M059J (cell line): ENCODE measurements around the gene EFCAB5. TPM values are rescaled to one million over a fixed set of nuclear protein-coding genes. Genes with fewer than 3 reads are reported as not detected.
"Not testable (repeated sequence)": the region's sequence is repeated elsewhere in the genome, so short reads cannot be mapped to it uniquely, and the experiment has no call there.

ENCODE experiments used
- DNase-seq: peaks from one replicate; pipeline ENCODE4 v3.0.0-alpha.2; 2012; ENCODE audit warnings: low read depth
- total RNA-seq: library from RNA; depleted of rRNA; stranded (reverse); fragments of >200 nt; shearing (Covaris generic); gene quantifications from 2 replicates; pipeline ENCODE4 v1.2.3, GENCODE V29; 2014

The EFCAB5 gene
- total RNA-seq, 1 experiment from 2014 or later = 1.7 TPM

- peak; percentile 62 for DNase-seq
Observed at GRCh38 chr17:30005709-30006320, 64.4 kb downstream of the EFCAB5 start.

- not testable (repeated sequence) for DNase-seq
Observed at GRCh38 chr17:30011934-30012333, 70.5 kb downstream of the EFCAB5 start.

DNA sequence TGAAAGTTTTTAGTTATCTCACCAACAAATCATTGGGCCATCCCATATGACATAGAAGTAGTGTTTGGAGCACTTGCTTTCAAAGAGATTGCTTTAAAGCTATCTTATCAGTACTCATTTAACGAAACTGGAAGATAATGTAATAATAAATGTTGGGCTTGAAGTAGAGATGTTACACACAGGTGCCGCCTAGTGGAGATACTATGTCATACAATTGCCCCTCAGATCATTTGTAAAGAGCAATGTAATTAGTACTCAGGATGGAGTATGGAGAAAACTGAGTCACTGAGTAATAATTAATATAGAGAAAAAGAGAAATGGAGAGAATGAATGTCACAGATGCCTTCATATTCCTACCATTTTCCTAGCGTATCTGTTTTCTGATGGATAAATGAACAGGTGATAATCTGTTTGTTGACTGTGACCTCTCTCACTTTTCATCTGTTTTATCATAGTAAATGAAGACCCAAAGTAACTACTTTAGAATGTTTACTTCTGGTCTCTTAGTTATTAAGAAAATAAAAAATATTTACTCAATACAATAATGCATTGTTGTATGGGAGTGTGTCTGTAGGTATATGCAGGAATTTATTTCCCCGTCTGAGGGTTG, 80.4 kb downstream of the EFCAB5 start:
- DNase-seq = peak; percentile 47

DNA sequence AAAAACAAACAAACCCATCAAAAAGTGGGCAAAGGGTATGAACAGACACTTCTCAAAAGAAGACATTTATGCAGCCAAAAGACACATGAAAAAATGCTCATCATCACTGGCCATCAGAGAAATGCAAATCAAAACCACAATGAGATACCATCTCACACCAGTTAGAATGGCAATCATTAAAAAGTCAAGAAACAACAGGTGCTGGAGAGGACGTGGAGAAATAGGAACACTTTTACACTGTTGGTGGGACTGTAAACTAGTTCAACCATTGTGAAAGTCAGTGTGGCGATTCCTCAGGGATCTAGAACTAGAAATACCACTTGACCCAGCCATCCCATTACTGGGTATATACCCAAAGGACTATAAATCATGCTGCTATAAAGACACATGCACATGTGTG, 83.9 kb downstream of the EFCAB5 start:
- DNase-seq = not testable (repeated sequence)

GRCh38 chr17:30027676-30028075, 86.2 kb downstream of the EFCAB5 start:
- DNase-seq = no peak

DNA sequence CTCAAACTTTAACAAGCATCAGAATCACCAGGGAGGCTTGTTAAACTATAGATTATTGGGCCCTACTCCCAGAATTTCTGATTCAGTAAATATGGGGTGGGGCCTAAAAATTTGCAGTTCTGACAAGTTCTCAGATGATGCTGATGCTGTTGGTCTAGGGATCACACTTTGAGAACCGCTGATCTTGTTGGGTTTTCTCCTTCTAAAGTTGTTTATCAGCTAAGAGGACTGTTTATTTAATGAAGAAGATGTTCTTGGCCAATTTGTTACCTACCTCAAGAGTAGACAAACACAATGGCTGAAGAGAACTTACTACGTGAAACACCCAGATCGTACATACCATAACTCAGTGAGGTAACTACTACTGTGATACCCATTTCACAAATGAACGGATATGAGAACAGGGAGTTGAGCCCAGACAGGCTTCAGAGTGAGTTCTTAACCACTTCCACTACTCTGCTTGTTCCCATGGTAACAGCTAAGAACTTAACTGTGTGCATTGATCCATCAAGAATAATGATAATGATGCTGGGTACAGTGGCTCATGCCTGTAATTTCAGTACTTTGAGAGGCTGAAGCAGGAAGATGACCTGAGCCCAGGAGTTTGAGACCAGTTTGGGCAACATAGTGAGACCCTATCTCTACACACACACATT, 89.9 kb downstream of the EFCAB5 start:
- no peak for DNase-seq

- no peak for DNase-seq
Observed at GRCh38 chr17:30035369-30035768, 93.9 kb downstream of the EFCAB5 start.

DNA sequence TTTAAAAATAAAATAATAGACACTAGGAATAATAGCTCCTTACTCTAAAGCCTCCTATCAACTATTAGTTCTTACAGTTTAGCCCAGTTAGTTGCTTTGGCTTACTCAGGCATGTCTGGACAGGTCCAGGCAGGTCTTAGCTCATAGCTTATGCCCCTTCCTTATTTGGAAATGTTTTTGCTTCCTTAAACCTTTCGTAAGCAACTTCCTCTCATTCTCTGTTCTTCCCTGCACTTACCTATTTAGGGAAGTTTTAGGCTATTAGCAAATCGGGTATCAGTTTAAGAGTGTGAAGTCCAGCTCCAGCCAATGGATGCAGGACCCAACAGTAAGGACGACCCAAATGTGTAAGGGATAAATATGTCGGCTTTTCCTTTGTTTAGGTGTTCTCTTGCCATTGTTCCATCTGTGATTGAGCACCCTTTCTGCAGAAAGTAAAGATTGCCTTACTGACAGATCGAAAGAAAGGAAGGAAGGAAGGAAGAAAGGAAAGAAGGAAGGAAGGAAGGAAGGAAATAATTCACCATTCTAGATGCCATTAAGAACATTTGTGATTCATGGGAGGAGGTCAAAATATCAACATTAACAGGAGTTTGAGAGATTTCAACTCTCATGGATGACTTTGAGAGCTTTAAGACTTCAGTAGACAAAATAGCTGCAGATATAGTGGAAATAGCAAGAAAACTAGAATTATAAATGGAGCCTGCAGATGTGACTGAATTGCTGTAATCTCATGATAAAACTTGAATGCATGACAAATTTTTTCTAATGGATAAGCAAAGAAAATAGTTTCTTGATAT, 99.5 kb downstream of the EFCAB5 start:
- peak; percentile 3 for DNase-seq

DNA sequence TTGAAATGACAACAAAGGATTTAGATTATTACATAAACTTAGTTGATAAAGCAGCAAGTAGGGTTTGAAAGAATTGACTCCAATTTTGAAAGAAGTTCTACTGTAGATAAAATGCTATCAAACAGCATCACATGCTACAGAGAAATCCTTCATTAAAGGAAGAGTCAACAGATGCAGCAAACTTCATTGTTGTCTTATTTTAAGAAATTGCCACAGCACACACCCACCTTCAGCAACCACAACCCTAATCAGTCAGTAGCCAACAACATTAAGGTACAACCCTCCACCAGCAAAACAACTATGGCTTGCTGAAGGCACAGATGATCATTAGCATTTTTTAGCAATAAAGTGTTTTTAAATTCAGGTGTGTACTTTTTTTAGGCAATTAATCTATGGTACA, 100.1 kb downstream of the EFCAB5 start:
- DNase-seq = no peak

GRCh38 chr17:30062372-30062771, 120.9 kb downstream of the EFCAB5 start:
- DNase-seq = no peak

DNA sequence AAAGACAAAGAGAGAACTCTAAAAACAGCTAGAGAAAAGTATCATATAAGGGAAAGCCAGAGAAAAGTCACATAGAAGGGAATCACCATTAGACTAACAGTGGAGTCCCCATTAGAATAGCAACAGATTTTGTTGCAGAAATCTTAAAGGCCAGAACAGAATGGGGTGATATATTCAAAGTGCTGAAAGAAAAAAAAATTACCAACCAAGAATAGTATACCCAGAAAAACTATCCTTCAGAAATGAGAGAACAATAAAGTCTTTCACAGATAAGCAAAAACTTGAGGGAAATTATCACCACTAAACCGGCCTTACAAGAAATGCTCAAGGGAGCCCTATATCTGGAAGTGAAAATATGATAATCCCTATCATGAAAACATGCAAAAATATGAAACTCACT, 123.3 kb downstream of the EFCAB5 start:
- DNase-seq = no peak

- no peak for DNase-seq
Observed at GRCh38 chr17:30068465-30068864, 127.0 kb downstream of the EFCAB5 start.

- no peak for DNase-seq
Observed at GRCh38 chr17:30074254-30074653, 132.8 kb downstream of the EFCAB5 start.

- no peak for DNase-seq
Observed at GRCh38 chr17:30074730-30075129, 133.3 kb downstream of the EFCAB5 start.

DNA sequence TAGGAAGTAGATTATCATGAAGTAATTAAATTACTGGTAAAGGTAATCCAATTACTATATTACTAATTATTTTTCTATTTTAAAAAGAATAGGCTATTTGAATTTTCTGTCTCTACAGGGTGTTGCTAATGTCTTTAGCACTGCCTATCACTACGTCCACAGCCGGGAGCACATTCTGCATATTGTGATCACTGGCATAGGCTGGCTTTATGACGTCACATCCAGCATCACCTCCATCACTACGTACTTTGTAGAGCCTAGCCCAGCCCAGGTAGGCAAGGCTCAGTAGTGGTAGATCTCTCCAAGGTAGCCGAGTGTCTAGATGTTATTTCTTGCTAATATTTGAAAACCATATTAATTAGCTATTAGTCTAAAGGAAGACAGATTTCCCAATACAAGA, 141.3 kb downstream of the EFCAB5 start:
- DNase-seq = no peak

- no peak for DNase-seq
Observed at GRCh38 chr17:30084788-30085187, 143.4 kb downstream of the EFCAB5 start.

- no peak for DNase-seq
Observed at GRCh38 chr17:30086896-30087295, 145.5 kb downstream of the EFCAB5 start.

GRCh38 chr17:30087431-30087830, 146.0 kb downstream of the EFCAB5 start:
- not testable (repeated sequence) for DNase-seq

- DNase-seq = no peak
Observed at GRCh38 chr17:30091121-30091670, 149.8 kb downstream of the EFCAB5 start.

DNA sequence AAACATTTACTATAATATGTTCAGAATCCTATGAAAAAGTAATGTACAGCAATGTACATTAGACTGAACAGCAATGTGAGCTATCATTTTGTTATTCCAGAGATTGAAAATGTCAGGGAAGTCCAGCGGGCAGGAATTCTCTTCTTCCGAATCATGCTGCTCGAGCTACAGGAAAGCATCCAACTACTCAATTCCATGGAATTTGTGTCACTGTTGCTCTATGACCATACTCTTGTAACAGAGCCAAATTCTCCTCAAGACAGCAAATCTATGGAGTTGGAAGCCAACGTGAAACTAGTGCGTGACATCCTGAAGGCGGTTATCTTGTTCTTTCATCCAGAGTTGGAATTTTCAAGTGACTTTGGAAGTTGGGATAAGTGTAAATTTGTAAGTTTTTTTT, 150.3 kb downstream of the EFCAB5 start:
- DNase-seq = peak; percentile 80

DNA sequence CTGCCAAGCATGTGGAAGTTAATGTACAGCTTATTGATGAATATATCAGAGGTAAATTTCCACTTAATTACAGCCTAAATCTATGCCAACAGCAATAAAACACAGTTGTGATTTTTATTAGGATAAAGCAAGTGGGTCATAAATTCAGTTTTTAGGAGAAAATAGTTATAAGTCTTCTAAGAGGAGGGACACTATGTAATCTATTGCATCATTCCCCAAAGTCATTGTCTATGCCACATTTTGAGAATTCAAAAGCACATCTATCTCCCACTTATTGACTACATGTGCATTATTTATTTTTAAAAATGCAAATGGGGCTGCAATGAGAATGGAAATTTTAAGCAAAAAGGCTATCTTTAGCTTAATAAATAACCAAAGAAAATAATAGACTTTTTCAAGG, 151.5 kb downstream of the EFCAB5 start:
- no peak for DNase-seq

DNA sequence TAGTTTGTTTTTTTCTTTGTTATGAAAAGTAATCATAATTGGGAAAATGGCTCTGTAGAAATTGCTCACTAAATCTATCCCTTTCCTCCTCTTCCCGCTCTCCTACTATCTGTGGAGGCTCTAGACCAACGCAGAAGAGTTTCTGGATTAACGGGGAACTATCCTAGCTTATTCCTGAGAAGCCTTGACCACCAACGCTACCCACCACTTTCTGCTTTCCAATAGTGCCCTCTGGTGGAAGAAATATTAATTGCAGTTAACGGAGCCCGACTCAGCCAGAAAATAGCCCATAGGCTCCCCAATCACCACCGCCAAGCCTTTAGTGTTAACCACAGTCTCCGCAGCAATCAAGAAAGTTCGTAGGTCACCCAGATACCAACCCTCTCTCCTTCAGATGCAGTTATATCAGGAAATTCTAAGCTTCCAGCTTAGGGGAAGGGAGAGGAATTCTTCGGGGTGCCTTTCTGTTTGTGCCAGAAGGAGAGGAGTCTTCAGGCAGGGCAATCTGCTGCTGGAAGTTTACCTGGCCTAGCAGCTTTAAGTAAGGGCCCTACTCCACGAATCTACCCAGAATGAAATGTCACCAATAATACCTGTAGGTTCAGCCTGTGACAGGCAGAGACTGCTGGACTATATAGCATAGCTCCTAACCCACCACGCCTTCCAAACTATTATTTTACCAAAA, 152.2 kb downstream of the EFCAB5 start:
- DNase-seq = peak; percentile 66
